H1 (cell line): ENCODE results near the gene SLC48A1. TPM values are rescaled to one million over a fixed set of nuclear protein-coding genes. Genes with fewer than 3 reads are reported as not detected.

ENCODE experiments used
- BACH1 ChIP-seq: IDR thresholded peaks from 2 replicates; pipeline ENCODE4 v1.6.1; 2012; ENCODE audit warnings: low read length, improper control_type of control experiment
- polyA plus RNA-seq, 7 experiments: library from polyadenylated mRNA; depleted of rRNA in 3 of 7; stranded (reverse) in 5 of 7; unstranded in 2 of 7; fragments of >200 nt in 5 of 7; fragments of 200-250 nt in 2 of 7; gene quantifications; 1 replicate in 5 of 7; 2 replicates in 1 of 7; 4 replicates in 1 of 7; pipeline versions ENCODE4 v1.2.1 to v1.2.3, GENCODE V29; 2011 to 2013; ENCODE audit warnings: missing spikeins in 2 of 7, mixed read lengths in 2 of 7
- total RNA-seq: library from RNA; stranded (reverse); fragmentation: NEBNext Ultra II Directional; extraction: Animal tissue kit (Norgen Biotek cat#: 25700); gene quantifications from 2 replicates; pipeline ENCODE4 v1.2.1, GENCODE V29; 2021

The SLC48A1 gene
- total and polyA plus RNA-seq, 2 of the 8 experiments (the other 6 are each of a cell fraction or from before 2014, with no cell fraction given) = 9.5 to 14.1 TPM

- TF ChIP-seq BACH1 = no peak
These were observed 22.0 kb upstream of the SLC48A1 start (continued) for GRCh38 chr12:47750916-47751470.
